GM20000 (cell line): ENCODE data around the gene PFKFB2.
A peak's percentile ranks its signal among the peaks of the same experiment; 100 is the strongest.

Experiments used
- DNase-seq: peaks from one replicate; pipeline ENCODE4 v3.0.0; 2012; ENCODE audit warnings: low spot score
- TF ChIP-seq, protein P1 (sequence below): IDR thresholded peaks from 2 replicates; pipeline ENCODE4 v1.5.1; 2012; ENCODE audit warnings: mild to moderate bottlenecking, control low read depth; ENCODE audit errors: extremely low read depth, missing control alignments

Gene PFKFB2

DNA sequence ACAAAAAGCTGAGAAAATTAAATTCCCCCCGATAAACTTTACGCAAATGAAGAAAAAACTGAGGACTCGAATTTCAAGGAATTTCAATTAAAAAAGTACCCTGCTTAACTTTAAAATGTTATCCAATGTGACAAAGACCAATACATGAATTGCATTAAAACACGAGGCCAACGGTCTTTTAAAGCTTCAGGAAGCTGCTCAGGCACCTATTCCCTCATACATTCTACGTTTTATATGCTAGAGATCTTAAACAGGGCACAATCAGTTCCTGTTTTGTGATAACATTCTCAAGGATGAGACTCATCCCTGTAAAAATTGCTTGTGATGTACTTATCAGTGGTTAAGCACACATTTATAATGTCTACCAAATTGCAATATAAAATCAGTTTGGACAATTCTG lies 5.0 kb upstream of the PFKFB2 start:
- no peak for DNase-seq
- TF ChIP-seq, protein P1, sequence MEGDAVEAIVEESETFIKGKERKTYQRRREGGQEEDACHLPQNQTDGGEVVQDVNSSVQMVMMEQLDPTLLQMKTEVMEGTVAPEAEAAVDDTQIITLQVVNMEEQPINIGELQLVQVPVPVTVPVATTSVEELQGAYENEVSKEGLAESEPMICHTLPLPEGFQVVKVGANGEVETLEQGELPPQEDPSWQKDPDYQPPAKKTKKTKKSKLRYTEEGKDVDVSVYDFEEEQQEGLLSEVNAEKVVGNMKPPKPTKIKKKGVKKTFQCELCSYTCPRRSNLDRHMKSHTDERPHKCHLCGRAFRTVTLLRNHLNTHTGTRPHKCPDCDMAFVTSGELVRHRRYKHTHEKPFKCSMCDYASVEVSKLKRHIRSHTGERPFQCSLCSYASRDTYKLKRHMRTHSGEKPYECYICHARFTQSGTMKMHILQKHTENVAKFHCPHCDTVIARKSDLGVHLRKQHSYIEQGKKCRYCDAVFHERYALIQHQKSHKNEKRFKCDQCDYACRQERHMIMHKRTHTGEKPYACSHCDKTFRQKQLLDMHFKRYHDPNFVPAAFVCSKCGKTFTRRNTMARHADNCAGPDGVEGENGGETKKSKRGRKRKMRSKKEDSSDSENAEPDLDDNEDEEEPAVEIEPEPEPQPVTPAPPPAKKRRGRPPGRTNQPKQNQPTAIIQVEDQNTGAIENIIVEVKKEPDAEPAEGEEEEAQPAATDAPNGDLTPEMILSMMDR, result no peak

GRCh38 chr1:207049054-207049453 lies 4.0 kb upstream of the PFKFB2 start:
- TF ChIP-seq, protein P1, result no peak
- no peak for DNase-seq

DNA sequence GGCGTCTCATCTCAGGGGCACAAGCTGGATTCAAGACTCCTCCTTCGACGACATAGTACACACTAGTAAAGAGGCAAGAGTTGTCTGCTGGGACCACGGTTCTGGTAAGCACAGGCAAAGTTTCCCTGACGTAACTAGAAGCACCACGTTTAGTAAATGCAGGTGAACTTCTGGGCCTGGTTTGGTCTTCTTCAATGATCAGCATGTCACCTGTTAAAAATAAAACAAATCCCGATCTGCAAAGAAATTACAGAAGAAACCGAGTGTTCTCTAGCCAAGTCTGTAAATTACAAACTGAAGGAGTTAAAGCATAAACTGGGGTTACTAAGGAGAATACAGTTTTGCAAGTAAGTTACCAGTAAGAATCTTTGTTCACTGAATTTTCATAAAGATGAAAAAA lies 3.6 kb upstream of the PFKFB2 start:
- DNase-seq, result no peak
- TF ChIP-seq, protein P1, result no peak

GRCh38 chr1:207049974-207050391 lies 3.1 kb upstream of the PFKFB2 start:
- TF ChIP-seq, protein P1, result peak; percentile 61
- DNase-seq, result peak; percentile 64

DNA sequence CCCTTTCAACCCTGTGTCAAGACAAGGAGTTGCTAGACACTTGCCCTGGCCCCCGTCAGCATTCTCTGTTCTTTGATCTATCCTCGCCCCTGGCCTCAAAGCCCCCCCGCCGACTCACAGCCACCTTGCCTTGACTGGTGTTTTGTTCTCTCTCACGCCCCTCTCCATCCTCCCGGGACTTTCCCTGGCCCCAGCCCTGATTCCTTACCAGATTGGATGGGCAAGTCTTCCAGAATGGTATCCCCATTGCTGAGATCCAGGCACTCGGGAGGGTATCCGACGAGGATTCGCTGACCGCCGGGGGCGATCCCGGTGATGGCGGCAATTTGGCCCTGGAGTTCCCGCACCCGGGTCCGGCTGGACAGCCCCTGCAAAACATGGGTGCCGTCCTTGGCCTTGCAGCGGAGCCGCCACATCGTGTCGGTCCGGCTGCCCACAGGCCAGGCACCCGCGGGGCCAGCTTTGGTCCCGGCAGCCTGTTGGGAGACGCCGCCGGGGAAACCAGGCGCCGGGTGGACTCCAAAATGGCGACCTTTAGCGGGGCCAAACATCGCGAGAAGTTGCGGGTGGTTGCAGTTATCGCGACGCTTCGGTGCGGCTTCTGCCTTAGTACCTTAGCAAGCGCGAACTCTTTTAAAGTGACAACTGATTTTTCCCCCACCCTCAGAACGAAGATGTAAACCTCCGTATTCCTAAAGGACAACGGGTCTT lies 2.4 kb upstream of the PFKFB2 start:
- DNase-seq, result peak; percentile 88
- TF ChIP-seq, protein P1, result no peak

- no peak for DNase-seq
Measured at GRCh38 chr1:207051191-207051943, 1.7 kb upstream of the PFKFB2 start, which contains the start of gene YOD1. Gene YOD1, minus strand, starts transcription at chr1:207051208. Its CDS starts 178 bp downstream, at chr1:207051030.

DNA sequence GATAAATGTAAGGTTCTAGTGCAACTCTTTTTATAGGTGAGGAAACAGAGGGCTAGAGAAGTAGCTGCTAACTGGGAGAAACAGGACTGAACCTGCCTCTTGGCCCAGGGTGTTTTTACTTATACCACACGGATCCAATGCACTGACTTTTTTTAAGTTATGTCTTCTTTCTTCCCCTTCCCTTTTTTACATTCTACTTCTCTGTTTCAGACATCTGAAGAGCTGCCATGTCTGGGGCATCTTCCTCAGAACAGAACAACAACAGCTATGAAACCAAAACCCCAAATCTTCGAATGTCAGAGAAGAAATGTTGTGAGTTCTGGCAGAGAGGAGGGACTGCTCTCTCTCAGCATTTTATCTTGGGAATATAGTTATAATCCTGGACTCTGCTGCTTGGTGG lies 1.4 kb downstream of the PFKFB2 start:
- TF ChIP-seq, protein P1, result no peak
- no peak for DNase-seq

More at GRCh38 chr1:207051191-207051943, 1.7 kb upstream of the PFKFB2 start, which contains the start of gene YOD1:
- TF ChIP-seq, protein P1, result no peak
